Right lobe of liver (tissue), 6 donors: ENCODE measurements around the gene MN1. TPM values are rescaled to one million over a fixed set of nuclear protein-coding genes. Genes with fewer than 3 reads are reported as not detected.

Experiments used
- ATAC-seq, 4 donors: fragments of 200-7000 bp; cut with Tn5 transposase; one replicate each; pipeline ENCODE4 v1.9.1; 2020; ENCODE audit warnings: mild to moderate bottlenecking in 4 of 4, moderate library complexity in 4 of 4
- DNase-seq, 3 donors: peaks; one replicate each; pipeline ENCODE4 v3.0.0-alpha.2; 2020
- H3K27ac ChIP-seq, 3 donors: fragments of 200-600 bp; one replicate each; pipeline ENCODE4 v1.8.0; 2022
- H3K27me3 ChIP-seq, 2 donors: fragments of 200-600 bp; one replicate each; pipeline ENCODE4 v1.8.0; 2022
- H3K36me3 ChIP-seq, 4 donors: fragments of 200-600 bp; sonication (generic) in 1 of 4; one replicate each; pipeline versions ENCODE4 v1.5.1 to v1.8.0; 2017 to 2022; ENCODE audit warnings: control low read depth in 1 of 4
- H3K4me1 ChIP-seq, 4 donors: fragments of 200-600 bp; sonication (generic) in 1 of 4; one replicate each; pipeline versions ENCODE4 v1.5.1 to v1.8.0; 2017 to 2022; ENCODE audit warnings: control low read depth in 1 of 4
- H3K4me3 ChIP-seq, 3 donors: fragments of 200-600 bp; one replicate each; pipeline ENCODE4 v1.8.0; 2022
- H3K9me3 ChIP-seq, 4 donors: fragments of 200-600 bp; sonication (generic) in 1 of 4; one replicate each; pipeline versions ENCODE4 v1.5.1 to v1.8.0; 2017 to 2022; ENCODE audit warnings: control low read depth in 1 of 4
- POLR2A ChIP-seq: fragments of 450-650 bp; IDR thresholded peaks from one replicate; pipeline ENCODE4 v1.6.1; 2017; ENCODE audit warnings: antibody characterized with exemption, mild to moderate bottlenecking
- WGBS: methylation state at CpG from one replicate; pipeline ENCODE4 v1.1.6; 2018; ENCODE audit warnings: low coverage, low lambda C conversion rate; ENCODE audit not compliant: insufficient coverage; ENCODE audit errors: missing lambda C conversion rate; 5-methylcytosine and 5-hydroxymethylcytosine counted together
- intact Hi-C, 2 donors: fragments of 100-400 bp; cut with DNase I; formaldehyde crosslinking; loops; one replicate each; pipeline versions ENCODE4 v1.11.2 to v1.14.1; 2022
- total RNA-seq, 6 experiments: library from RNA; depleted of rRNA in 2 of 6; stranded (reverse); fragments of >200 nt in 2 of 6; fragmentation: NEBNext Ultra II Directional in 3 of 6; extraction: Animal tissue kit (Norgen Biotek cat#: 25700) in 3 of 6; gene quantifications; one replicate each; pipeline versions ENCODE4 v1.1.0 to v1.2.4, GENCODE V29; 2016 to 2023
- TF ChIP-seq, protein P1 (sequence below), 4 donors: fragments of 200-600 bp in 3 of 4; fragments of 450-650 bp in 1 of 4; IDR thresholded peaks; one replicate each; pipeline versions ENCODE4 v1.5.1 to v1.8.0; 2016 to 2022; ENCODE audit warnings: antibody characterized with exemption in 4 of 4, mild to moderate bottlenecking in 2 of 4
- donor health status: DM: no; HTN: yes; CAD: no.
- donor health status: DM: no; HTN: no; CAD: no.
- donor health status: DM: no; HTN: no; CAD: no.
- donor health status: DM: no; HTN: yes; CAD: no.
- donor health status: DM: no; HTN: yes; CAD: no.

The MN1 gene
- total RNA-seq, 6 experiments from 2014 or later: 0.10 to 0.77 (median 0.46) TPM

DNA sequence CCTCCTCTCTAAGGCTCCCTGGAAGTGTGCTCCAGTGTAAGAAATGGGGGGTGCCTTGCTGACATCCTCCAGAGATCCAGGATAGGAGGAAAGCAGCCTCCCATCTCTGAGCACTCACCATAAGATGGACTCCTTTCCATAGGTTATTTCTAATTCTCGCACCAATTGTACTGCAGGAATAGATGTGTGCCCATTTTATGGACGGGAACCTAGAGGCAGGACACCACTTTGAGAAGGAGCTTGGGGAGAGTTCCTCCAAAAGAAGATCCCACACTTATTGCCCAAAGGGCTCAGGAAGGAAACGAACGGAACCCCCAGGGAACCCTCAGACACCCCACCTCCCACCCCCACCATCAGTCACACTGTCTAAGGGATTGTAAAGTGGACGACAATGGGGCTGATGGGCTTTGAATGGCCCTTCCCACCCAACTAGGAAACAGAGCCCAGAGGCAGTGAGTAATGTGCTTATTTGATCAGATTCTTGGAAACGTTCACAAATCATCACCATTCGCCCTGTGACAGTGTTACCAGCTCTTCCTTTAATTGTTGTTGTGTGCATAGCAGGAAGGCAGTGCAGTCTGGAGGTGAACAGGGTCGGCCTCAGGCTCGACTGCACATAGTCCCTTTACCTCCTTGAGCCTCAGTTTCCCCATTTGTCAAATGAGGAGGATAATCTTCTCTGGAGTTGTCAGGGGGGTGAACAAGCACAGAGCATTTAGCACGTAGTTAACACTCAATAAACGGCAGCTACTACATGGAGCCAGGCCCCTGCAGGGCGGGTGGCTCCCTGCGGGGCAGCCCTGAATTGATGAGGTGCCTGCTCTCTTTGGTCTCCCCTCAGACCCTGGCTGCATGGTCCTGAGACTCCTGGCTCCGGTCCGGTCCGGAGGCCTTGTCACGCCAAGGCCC lies 8.4 kb upstream of the MN1 start:
- WGBS: 53% methylated on average over 6 of the region's 17 CpGs
- Histone ChIP-seq H3K27me3 (no peaks in the 10 kb centered on the region), H3K27ac (no peak overlapping the region), H3K4me1 (peaks cover 0 to 5% (median 0%) of the 10 kb centered on the region in 4 donors), H3K4me3 (no peak overlapping the region), H3K9me3 (no peaks in the 10 kb centered on the region), H3K36me3 (no peaks in the 10 kb centered on the region)
- DNase-seq (no peak), ATAC-seq (peak in 1 of 4 donors; percentile 19)
- intact Hi-C loops: loop anchor here in 1 of 2 donors (10.0 kb wide), 1 partner anchor 195 kb away; no protein-coding TSS in a partner anchor
- no peak for TF ChIP-seq POLR2A
- TF ChIP-seq, protein P1, sequence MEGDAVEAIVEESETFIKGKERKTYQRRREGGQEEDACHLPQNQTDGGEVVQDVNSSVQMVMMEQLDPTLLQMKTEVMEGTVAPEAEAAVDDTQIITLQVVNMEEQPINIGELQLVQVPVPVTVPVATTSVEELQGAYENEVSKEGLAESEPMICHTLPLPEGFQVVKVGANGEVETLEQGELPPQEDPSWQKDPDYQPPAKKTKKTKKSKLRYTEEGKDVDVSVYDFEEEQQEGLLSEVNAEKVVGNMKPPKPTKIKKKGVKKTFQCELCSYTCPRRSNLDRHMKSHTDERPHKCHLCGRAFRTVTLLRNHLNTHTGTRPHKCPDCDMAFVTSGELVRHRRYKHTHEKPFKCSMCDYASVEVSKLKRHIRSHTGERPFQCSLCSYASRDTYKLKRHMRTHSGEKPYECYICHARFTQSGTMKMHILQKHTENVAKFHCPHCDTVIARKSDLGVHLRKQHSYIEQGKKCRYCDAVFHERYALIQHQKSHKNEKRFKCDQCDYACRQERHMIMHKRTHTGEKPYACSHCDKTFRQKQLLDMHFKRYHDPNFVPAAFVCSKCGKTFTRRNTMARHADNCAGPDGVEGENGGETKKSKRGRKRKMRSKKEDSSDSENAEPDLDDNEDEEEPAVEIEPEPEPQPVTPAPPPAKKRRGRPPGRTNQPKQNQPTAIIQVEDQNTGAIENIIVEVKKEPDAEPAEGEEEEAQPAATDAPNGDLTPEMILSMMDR (IDR thresholded peaks at IDR 0.05): no peak

DNA sequence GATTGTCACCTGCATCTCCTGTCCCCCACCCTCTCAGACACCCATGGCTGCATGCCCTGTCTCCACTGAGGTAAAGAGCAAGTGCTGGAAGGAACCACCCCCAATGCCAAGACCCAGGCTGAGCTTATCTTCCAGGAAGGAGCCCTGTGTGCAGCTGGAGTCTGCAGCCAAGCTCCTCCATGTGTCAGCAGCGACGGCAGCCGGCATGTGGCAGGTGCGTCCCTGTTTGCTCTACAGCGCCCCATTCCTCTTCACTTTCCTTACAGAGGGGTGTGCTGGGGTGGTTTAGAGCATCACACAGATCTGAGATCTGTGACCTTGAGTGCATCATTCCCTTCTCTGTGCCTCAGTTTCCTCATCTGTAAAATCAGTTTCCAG lies 7.7 kb upstream of the MN1 start:
- ATAC-seq (no peak), DNase-seq (no peak)
- H3K4me1 ChIP-seq: peaks cover 0 to 5% (median 0%) of the 10 kb centered on the region in 4 donors
- H3K4me3 ChIP-seq: no peak overlapping the region
- intact Hi-C loops: loop anchor here in 1 of 2 donors (10.0 kb wide), 1 partner anchor 196 kb away; no protein-coding TSS in a partner anchor
- H3K27ac ChIP-seq: no peak overlapping the region
- TF ChIP-seq, protein P1 (IDR thresholded peaks at IDR 0.05): no peak
- no peak for TF ChIP-seq POLR2A
- no peaks in the 10 kb centered on the region for H3K27me3 ChIP-seq
- H3K36me3 ChIP-seq: no peaks in the 10 kb centered on the region
- no CpG with 5 or more reads among the region's 5 CpGs for WGBS
- no peaks in the 10 kb centered on the region for H3K9me3 ChIP-seq

DNA sequence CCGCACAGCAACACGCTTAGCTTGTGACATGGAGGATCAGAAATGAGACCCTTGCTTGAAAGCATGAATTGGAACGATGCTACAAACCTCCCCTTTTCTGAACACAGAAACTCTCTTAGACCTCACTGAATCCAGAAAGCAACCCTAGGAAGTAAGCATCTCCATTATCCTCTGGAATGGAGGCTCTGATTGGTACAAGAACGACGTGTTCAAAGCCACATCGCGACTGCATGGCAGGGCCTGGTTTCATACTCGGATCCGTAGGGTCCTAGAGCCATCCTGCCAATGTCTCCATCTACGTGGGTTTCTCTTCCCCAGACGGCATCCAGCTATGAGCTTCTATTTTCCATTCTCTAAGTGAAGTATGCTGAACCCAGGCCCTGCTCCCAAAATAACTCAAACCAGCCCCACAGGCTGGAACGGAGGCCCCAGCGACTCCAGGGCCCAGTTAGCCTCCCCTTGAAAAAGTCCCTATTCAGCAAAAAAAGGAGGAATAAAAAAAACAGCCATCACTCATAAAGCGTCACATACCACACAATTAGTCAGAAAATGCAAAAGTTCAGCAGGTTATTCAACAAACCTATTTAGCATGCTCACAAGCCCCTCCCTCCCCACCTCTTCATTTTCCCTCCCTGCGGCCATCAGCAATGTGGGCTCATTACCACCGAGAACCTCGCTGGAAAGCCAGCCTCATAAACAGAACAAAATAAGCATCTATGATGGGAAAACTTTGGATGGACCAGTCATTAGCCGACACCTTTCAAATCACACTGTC lies 7.1 kb upstream of the MN1 start:
- DNase-seq (no peak), ATAC-seq (no peak)
- intact Hi-C loops: loop anchor here in 1 of 2 donors (10.0 kb wide), 1 partner anchor 196 kb away; no protein-coding TSS in a partner anchor
- no peak overlapping the region for H3K4me3 ChIP-seq
- peaks cover 0 to 5% (median 0%) of the 10 kb centered on the region in 4 donors for H3K4me1 ChIP-seq
- 83% methylated on average over 16 of the region's 18 CpGs for WGBS
- no peak overlapping the region for H3K27ac ChIP-seq
- TF ChIP-seq, protein P1 (IDR thresholded peaks at IDR 0.05): no peak
- no peak for TF ChIP-seq POLR2A
- H3K36me3 ChIP-seq: no peaks in the 10 kb centered on the region
- no peaks in the 10 kb centered on the region for H3K27me3 ChIP-seq
- H3K9me3 ChIP-seq: no peaks in the 10 kb centered on the region

DNA sequence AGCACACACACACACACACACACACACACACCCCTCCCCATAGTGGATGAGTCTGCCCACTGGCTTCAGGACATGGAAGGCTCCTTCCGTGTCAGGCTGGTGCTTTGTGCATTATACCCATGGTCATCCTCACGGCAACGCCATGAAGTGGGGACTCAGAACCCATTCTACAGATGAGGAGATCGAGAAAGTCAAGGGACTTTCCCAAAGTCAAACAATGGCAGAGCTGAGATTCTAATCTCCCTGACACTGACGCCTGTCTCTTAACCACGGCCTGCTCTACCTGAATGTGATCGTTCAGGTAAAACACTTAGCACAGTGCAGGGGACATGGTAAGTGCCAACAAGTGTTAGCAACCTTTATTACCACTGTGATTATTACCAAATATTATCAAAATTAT lies 4.3 kb upstream of the MN1 start:
- DNase-seq (peak in 1 of 3 donors; percentile 28), ATAC-seq (no peak)
- WGBS: 76% methylated on average over 4 of the region's 7 CpGs
- H3K27ac ChIP-seq: no peak overlapping the region
- intact Hi-C loops: loop anchor here in 1 of 2 donors (10.0 kb wide), 1 partner anchor 199 kb away; no protein-coding TSS in a partner anchor
- no peaks in the 10 kb centered on the region for H3K36me3 ChIP-seq
- no peaks in the 10 kb centered on the region for H3K9me3 ChIP-seq
- TF ChIP-seq POLR2A: no peak
- TF ChIP-seq, protein P1 (IDR thresholded peaks at IDR 0.05): no peak
- H3K4me3 ChIP-seq: no peak overlapping the region
- peaks cover 0 to 8% (median 0%) of the 10 kb centered on the region in 4 donors for H3K4me1 ChIP-seq
- H3K27me3 ChIP-seq: no peaks in the 10 kb centered on the region
